ENCODE results near the gene BMPR1B.
"Not testable (repeated sequence)": the region's sequence is repeated elsewhere in the genome, so short reads cannot be mapped to it uniquely, and the experiment has no call there.

Gene BMPR1B

GRCh38 chr4:95038791-95039190, 281.0 kb downstream of the BMPR1B start:
- DNase-seq (ENCODE audit: low read depth), result no peak

GRCh38 chr4:95044324-95044837, 286.6 kb downstream of the BMPR1B start:
- DNase-seq (ENCODE audit: low read depth), result no peak

- no peak for DNase-seq (ENCODE audit: low read depth)
Measured at GRCh38 chr4:95045429-95045828, 287.7 kb downstream of the BMPR1B start.

GRCh38 chr4:95048296-95048695, 290.5 kb downstream of the BMPR1B start:
- DNase-seq (ENCODE audit: low read depth), result no peak

- no peak for DNase-seq (ENCODE audit: low read depth)
Measured at GRCh38 chr4:95049551-95050233, 291.9 kb downstream of the BMPR1B start.

GRCh38 chr4:95050980-95051701, 293.4 kb downstream of the BMPR1B start:
- no peak for DNase-seq (ENCODE audit: low read depth)

- no peak for DNase-seq (ENCODE audit: low read depth)
Measured at GRCh38 chr4:95051702-95052020, 293.9 kb downstream of the BMPR1B start.

GRCh38 chr4:95058991-95059390, 301.2 kb downstream of the BMPR1B start:
- DNase-seq (ENCODE audit: low read depth), result no peak

- DNase-seq (ENCODE audit: low read depth), result no peak
Measured at GRCh38 chr4:95059663-95060062, 301.9 kb downstream of the BMPR1B start.

- DNase-seq (ENCODE audit: low read depth), result no peak
Measured at GRCh38 chr4:95061220-95061619, 303.5 kb downstream of the BMPR1B start.

GRCh38 chr4:95061801-95062200, 304.0 kb downstream of the BMPR1B start:
- DNase-seq (ENCODE audit: low read depth), result not testable (repeated sequence)

GRCh38 chr4:95066050-95066449, 308.3 kb downstream of the BMPR1B start:
- no peak for DNase-seq (ENCODE audit: low read depth)

GRCh38 chr4:95068401-95068800, 310.6 kb downstream of the BMPR1B start:
- no peak for DNase-seq (ENCODE audit: low read depth)

GRCh38 chr4:95068818-95069478, 311.2 kb downstream of the BMPR1B start:
- DNase-seq (ENCODE audit: low read depth), result no peak

GRCh38 chr4:95071851-95072250, 314.1 kb downstream of the BMPR1B start:
- DNase-seq (ENCODE audit: low read depth), result no peak

GRCh38 chr4:95073646-95074045, 315.9 kb downstream of the BMPR1B start:
- DNase-seq (ENCODE audit: low read depth), result no peak

- DNase-seq (ENCODE audit: low read depth), result no peak
Measured at GRCh38 chr4:95077864-95078263, 320.1 kb downstream of the BMPR1B start.

- no peak for DNase-seq (ENCODE audit: low read depth)
Measured at GRCh38 chr4:95080969-95081368, 323.2 kb downstream of the BMPR1B start.

- DNase-seq (ENCODE audit: low read depth), result no peak
Measured at GRCh38 chr4:95084584-95084983, 326.8 kb downstream of the BMPR1B start.

GRCh38 chr4:95085124-95085833, 327.5 kb downstream of the BMPR1B start:
- DNase-seq (ENCODE audit: low read depth), result no peak

GRCh38 chr4:95086551-95086950, 328.8 kb downstream of the BMPR1B start:
- DNase-seq (ENCODE audit: low read depth), result no peak

- DNase-seq (ENCODE audit: low read depth), result no peak
Measured at GRCh38 chr4:95087657-95088455, 330.1 kb downstream of the BMPR1B start.

All from activated T-cell treated with anti-CD3 and anti-CD28 coated beads for 48 hours (primary cell).